HK-2 (cell line): ENCODE data around the gene RIT2.

Source experiments
- DNase-seq: peaks from one replicate; pipeline ENCODE4 v3.0.0-alpha.2; 2018; ENCODE audit not compliant: unreplicated experiment

The RIT2 gene

GRCh38 chr18:43081396-43081795, 34.1 kb downstream of the RIT2 start:
- no peak for DNase-seq

- DNase-seq: no peak
These were observed 34.8 kb downstream of the RIT2 start for GRCh38 chr18:43080671-43081070.

DNA sequence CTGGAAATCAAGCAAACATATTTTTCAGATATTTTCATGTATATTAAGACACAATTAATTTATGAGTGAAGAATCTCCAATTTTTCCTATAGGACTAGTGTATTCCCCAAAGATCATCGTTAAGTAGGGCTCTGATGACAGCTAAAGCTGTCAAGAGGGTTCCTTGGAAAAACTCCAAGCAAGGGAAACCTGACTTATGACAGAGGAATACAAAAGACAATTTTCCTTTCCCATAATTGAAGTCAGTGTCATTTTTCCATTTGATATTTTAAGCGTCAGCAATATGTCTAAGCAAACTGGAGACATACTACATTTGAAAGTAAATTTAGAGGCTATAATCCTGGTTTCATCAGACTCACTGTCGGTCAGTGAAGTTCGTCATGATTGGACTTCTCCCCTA, 36.1 kb downstream of the RIT2 start:
- no peak for DNase-seq

DNA sequence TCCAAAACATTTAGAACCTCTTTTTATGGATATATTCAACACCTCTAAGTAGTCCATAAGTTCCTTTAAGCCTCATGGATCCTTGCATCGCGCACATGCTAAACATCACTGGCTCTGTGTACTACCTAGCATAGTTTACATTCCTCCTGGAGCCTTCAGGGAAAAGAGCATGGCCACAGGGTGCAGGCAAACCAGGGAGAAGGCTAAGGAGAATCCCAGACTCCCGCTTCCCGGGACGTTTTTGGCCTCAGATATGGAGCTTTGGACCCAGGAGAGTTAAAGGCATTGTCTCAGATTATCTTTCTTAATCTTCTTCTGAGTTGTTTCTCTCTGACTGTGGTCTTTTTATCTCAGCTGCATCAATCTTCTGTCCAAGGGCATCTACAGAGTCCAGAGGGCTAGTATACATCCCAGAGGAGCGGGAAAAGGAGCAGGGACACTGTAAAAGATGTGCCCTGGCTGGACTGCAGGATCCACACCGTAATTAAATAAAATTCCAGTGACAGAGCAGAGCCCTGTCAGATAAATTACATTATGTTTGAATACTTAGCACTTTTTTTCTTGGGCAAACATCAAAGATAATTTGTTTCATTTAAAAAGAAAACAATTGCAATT, 36.9 kb downstream of the RIT2 start:
- no peak for DNase-seq

- DNase-seq: no peak
These were observed 37.8 kb downstream of the RIT2 start for GRCh38 chr18:43077510-43078308.

DNA sequence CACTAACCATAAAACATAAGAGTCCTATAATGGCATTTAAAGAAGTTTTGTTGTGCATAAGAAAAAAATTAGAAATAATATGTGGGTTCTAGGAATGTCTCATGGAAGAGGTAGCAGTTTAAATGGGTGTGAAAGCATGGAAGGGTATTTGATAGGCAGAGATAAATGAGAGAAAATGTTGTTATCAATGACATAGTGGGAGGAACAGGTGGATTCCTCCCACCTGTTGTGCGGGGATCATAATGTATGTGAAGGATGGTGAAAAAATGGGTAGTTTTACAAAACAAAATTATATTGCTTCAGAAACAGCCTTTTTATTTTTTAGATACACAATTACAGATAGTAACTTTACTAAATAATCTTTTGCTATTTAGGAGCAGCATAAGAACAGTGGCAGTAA, 41.7 kb downstream of the RIT2 start:
- no peak for DNase-seq

DNA sequence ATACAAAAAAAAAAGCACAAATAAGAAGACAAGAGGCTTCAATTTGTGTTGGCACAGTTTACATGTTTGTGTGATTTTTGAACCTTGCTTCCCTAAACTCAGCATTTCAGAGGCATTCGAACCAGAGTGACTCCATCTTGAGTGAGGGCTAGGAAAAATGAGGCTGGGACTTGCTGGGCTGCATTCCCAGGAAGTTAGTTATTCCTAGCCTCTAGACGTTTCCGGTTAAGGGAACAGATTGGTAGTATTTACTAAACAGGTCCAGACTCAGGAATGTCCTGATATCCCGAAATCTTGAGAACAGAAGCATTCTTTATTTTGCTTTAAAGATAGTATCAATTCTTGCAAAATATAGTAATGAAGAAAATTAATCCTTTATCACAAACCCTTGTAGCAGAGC, 46.7 kb downstream of the RIT2 start:
- DNase-seq: no peak

DNA sequence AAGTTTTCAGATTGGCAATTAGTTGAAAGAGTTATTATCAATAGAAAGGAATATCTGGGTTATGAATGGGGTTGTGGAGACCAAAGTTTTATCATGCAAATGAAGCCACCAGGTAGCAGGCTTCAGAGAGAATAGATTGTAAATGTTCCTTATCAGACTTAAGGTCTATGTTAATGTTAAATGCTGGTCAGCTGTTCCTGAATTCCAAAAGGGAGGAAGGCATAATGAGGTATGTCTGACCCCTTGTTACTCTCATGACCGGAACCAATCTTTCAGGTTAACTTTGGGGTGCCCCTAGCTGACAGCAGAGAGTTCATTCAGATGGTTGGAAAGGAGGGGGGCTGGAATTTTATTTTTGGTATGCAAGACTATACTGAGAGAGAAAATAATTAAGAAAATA, 47.9 kb downstream of the RIT2 start:
- DNase-seq: no peak

- no peak for DNase-seq
These were observed 53.7 kb downstream of the RIT2 start for GRCh38 chr18:43061816-43062215.

- DNase-seq: no peak
These were observed 54.2 kb downstream of the RIT2 start for GRCh38 chr18:43061318-43061717.

DNA sequence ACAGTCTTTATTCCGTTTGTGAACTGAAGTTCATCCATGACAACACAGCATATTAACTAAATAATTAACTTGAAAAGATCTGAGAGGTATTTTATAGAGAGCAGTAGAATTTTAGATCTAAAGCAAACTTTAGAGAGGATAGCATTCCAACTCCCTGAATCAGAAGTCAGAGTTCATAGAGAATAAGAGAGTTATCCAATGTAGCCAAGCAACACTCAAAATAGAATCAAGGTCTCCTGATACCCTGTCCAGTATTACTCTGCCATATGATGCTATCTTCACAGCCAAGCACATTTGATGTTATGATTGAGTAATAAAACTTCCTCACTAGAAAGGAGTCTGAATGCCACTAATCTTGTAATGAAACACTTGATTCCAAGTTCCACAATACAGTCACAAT, 55.5 kb downstream of the RIT2 start:
- no peak for DNase-seq

- DNase-seq: no peak
These were observed 60.5 kb downstream of the RIT2 start for GRCh38 chr18:43054815-43055519.

DNA sequence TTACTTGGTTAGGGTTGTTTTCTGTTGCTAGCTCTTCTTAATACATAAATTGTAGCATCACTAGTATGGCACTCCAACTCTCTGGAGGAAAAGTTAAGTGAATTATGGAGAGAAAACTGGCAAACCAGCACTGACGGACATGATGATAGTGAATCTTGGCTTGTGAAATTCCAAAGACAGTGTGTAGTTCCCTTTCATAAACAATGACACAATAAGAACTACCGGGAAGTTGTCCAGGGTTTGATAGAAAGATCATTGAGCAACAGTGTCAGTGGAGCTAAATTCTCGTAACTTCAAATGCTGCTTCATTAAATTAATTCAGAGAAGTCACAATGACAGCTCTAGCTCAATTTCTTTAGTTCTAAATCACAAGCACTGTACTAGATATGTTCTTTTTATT, 66.5 kb downstream of the RIT2 start:
- DNase-seq: no peak

DNA sequence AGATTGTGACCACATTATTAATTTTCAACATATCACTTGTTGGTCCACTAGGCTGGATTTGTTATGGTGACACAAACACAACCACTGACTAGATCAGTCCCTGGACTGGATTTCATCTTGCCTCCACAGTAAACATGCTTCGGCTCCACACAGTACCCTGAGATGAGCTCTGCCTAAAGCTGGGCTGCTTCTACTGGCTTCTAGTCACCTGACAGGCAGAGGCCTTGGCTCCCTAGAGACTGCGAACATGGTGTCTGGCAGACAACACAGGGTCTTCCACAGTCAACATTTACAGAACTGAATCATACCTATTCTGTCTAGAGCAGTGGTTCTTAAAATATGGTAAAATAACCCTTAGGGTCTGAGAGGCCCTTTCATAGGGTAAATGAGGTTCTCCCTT, 69.2 kb downstream of the RIT2 start:
- DNase-seq: no peak

- DNase-seq: no peak
These were observed 71.9 kb downstream of the RIT2 start for GRCh38 chr18:43043626-43044025.

DNA sequence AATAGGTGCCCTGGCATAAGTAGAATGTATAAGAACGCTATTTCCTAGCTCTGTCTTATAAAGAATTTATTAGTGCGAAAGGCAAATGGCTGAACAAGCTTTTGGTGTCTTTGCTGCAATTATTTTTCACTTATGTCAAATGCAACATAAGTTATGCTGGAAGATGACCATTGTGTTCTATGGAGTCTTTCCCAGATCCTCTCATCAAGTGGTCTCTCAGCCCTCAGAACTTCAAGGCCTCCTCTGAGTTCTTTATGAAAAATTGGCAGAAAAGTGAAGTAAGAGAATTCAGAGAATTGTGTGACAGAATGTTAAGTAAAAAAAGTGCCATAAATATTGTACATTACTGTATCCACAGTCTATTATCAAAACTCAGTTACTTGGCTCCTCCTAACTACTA, 75.2 kb downstream of the RIT2 start:
- no peak for DNase-seq

DNA sequence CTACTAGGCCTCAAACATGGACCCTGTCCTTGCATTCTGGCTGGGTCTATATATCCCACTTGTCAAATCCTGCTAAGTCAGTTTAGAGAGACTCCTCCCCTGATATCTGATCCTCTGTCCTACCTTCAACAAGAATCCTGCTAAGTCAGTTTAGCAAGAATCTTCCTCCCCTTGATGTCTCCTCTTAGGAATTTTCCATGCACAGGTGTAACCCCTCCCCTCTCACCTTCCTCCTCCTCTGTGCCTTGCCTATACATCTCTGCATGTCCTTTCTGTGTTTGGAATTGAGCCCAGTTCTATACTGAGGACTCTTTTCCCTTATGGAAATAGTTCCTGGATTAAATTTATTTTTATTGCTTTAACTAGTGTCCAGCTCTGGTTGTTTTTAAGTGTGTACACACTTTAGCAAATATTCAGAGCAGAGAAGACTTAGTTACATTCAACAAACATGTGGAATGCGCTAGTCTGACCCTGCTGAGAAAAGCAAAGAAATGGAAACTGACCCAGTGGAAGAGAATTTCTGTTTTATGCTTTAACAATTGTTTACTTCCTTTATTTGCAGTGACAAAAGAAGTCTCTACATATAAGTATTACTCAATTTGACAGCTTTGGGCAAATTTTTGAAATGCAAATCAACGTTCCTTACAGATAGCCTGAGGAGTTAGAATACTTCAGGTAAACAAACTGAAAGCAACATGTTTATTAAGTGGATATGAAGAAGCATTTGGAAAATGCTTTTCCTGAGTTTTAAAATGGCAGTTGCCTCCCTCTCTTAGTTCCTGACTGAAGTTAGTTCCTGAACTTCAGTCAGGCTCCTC, 80.6 kb downstream of the RIT2 start:
- DNase-seq: no peak

DNA sequence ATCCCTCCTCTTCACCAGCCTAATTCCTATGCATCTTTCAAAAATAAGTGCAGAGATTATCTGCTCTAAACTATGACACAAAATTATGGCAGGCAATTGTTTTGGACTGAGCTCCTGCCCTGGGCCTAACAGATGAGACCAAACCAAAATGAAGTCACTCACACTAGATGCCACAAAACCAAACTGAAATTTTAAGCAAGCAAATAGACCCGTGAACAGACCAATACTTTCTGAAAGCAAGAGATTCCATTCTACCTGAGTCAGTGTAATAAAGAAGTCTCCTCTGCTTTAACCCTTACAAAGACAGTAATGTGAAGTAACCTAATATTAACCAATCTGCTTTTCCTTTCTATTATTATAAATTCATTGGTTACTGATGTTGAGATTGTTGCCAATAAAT, 84.3 kb downstream of the RIT2 start:
- DNase-seq: no peak

- no peak for DNase-seq
These were observed 86.1 kb downstream of the RIT2 start for GRCh38 chr18:43029414-43029813.

- no peak for DNase-seq
These were observed 92.6 kb downstream of the RIT2 start for GRCh38 chr18:43022874-43023273.

- no peak for DNase-seq
These were observed 97.9 kb downstream of the RIT2 start for GRCh38 chr18:43017622-43018021.

GRCh38 chr18:43013486-43013885, 102.0 kb downstream of the RIT2 start:
- DNase-seq: no peak
